GM19023 (cell line): ENCODE measurements around the gene RAB3IL1.
"Not testable (repeated sequence)": the region's sequence is repeated elsewhere in the genome, so short reads cannot be mapped to it uniquely, and the experiment has no call there.

ENCODE experiments used
- ATAC-seq: cut with Tn5 transposase; IDR thresholded peaks from one replicate; pipeline ENCODE4 v1.9.1; 2021; ENCODE audit warnings: mild to moderate bottlenecking, moderate library complexity; ENCODE audit not compliant: unreplicated experiment

The RAB3IL1 gene

GRCh38 chr11:61917334-61918109 is at the start of gene RAB3IL1:
TSS of gene RAB3IL1 (minus strand) at chr11:61917566. CDS start at chr11:61917367, 199 bp downstream.
- ATAC-seq, result no peak

GRCh38 chr11:61966734-61967115 is 49.4 kb upstream of the RAB3IL1 start:
- ATAC-seq, result no peak

DNA sequence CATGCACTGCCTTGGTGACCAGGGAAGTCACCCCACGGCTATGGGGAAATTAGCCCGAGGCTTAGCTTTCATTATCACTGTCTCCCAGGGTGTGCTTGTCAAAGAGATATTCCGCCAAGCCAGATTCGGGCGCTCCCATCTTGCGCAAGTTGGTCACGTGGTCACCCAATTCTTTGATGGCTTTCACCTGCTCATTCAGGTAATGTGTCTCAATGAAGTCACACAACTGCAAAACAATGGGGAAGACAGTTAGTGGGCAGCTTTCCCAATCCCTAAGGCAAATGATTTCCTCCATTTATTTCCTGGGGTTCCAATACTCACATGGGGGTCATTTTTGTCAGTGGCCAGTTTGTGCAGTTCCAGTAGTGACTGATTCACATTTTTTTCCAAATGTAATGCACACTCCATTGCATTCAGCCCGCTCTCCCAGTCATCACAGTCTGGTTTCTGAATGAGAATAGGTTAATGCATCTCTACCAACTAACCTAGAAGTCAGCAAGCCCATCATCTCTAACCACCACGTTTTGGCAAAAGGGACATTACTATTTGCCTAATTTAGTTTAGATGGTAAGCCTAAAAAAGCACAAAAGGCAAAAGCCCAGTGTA is 47.4 kb upstream of the RAB3IL1 start:
- ATAC-seq, result not testable (repeated sequence)

- ATAC-seq, result no peak
Measured at GRCh38 chr11:61964058-61964665, 46.8 kb upstream of the RAB3IL1 start.

- ATAC-seq, result no peak
Measured at GRCh38 chr11:61963282-61964057, 46.1 kb upstream of the RAB3IL1 start.

DNA sequence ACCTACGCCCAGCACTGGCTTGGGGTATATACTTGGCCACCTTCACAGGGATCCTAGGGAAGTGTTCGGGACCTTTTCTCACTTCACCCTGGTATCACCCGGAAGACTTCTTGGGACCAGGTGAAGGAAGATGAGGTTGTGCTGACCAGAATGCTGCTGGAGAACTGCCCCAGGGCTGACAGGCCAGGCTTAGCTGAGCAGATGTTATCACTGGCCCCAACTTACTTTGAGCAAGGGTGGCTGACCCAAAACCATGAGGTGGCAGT is 45.6 kb upstream of the RAB3IL1 start:
- ATAC-seq, result no peak

- no peak for ATAC-seq
Measured at GRCh38 chr11:61962213-61963015, 45.0 kb upstream of the RAB3IL1 start.

DNA sequence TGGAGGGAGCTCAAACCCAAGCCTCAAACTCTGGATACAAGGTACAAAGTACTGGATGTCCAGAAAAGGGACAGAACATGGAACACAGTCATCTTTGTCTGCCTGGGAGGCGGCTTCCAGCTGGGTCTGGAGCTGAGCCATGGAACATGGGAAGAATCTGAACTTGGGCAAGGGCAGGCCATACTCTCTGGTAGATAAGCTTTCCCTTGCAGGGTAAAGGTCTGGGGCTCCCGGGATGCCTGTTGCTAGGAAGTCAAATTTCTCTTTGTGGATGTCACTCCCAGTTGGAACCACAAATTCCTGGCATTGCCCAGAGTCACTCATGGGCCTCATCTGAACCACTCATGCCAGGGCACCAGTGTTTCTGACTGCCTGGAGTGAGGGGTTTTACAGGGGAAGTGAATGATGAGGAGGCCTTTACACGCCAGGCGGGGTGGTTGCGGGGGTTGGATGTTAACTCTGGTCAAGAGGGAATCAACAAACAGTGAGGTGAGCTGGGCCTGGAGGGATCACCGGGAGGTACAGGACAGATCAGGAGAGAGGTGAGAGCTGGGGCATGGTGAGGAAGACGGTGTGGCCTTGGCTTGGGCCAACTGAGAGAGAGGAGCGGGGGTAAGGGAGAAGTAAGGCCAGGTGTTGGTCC is 44.3 kb upstream of the RAB3IL1 start:
- no peak for ATAC-seq

DNA sequence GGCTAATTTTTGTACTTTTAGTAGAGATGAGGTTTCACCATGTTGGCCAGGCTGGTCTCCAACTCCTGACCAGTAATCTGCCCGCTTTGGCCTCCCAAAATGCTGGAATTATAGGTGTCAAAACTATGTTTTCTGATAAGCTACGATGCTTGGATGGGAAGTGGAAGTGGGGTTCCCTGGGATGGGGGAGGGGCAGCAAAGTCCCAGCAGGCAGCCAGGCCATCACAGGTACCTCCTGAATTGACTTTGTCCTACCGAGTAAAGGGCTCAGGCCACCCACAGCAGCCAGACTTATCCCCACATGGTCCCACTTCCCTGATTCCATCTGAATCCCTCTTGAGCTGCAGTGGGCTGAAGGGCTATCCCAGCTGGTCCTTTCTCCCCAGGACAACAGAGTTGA is 43.2 kb upstream of the RAB3IL1 start:
- no peak for ATAC-seq

- no peak for ATAC-seq
Measured at GRCh38 chr11:61959678-61960077, 42.3 kb upstream of the RAB3IL1 start.

- no peak for ATAC-seq
Measured at GRCh38 chr11:61959114-61959513, 41.7 kb upstream of the RAB3IL1 start.

GRCh38 chr11:61958590-61958989 is 41.2 kb upstream of the RAB3IL1 start:
- no peak for ATAC-seq

GRCh38 chr11:61957021-61957770 is 39.8 kb upstream of the RAB3IL1 start:
- ATAC-seq, result no peak

- ATAC-seq, result no peak
Measured at GRCh38 chr11:61956191-61957020, 39.0 kb upstream of the RAB3IL1 start.

DNA sequence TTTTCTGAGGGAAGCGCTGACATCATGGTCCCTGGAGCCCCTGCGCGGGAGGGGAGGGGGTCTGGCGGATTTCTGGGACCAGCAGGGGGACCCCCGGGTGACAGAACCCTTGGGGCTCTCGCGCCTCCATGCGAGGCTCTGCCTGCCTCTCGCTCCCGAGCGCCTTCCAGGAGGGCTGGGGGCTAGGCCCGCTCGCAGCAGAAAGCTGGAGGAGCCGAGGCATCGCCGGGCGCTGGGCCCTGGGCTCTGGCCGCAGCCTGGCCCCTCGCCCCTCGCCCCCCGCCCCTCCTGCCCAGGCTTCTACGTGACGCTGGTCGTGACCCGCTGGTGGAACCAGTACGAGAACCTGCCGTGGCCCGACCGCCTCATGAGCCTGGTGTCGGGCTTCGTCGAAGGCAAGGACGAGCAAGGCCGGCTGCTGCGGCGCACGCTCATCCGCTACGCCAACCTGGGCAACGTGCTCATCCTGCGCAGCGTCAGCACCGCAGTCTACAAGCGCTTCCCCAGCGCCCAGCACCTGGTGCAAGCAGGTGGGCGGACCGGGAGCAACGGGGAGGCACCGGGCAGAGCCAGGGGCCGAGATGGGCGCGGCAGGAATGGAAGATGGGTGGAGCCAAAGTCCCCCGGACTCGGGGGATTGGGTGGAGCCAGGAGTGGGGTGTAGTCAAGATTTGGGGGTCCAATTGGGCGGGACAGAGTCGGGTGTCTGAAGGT is 38.2 kb upstream of the RAB3IL1 start:
- ATAC-seq, result no peak

- no peak for ATAC-seq
Measured at GRCh38 chr11:61954851-61955421, 37.6 kb upstream of the RAB3IL1 start.

DNA sequence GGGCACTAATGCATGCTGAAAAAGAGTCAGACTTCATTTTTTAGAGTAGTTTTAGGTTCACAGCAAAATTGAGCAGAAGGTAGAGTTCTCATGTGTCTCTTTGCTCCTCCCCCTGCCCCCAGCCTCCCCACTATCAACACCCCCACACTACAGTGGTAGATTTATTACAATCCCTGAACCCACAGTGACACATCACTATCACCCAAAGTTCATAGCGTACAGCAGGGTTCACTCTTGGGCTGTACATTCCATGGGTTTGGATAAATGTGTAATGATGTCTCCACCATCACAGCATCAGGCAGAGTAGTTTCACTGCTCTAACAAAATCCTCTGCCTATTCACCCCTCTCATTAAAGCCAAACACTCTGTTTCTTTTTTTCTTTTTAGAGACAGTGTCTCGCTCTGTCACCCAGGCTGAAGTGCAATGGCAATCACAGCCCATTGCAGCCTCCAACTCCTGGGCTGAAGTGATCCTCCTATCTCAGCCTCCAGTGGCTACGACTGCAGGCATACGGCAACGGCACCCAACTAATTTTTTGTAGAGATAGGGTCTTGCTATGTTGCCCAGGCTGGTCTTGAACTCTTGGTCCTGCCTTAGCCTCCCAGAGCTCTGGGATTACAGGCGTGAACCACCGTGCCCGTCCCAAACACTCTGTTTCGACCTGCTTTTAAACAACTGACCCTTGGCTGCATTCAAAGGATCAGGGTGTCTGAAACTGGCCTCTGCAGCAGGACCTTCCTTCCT is 36.9 kb upstream of the RAB3IL1 start:
- ATAC-seq, result no peak
